Keratinocyte (primary cell): ENCODE measurements around the gene CCDC88B. TPM values are rescaled to one million over a fixed set of nuclear protein-coding genes. Genes with fewer than 3 reads are reported as not detected.

ENCODE experiments used
- DNase-seq: peaks from one replicate; pipeline ENCODE4 v3.0.0-alpha.2; 2011; ENCODE audit warnings: low read depth, missing footprints, low spot score
- FAIRE-seq: peaks from 2 replicates; lab custom pipeline; 2011; peaks lifted over from hg19 to GRCh38; lab: Jason Lieb, UNC
- H2AFZ ChIP-seq: 2 replicates; pipeline ENCODE4 v1.6.0; 2012; ENCODE audit warnings: low read length, control low read depth, inconsistent platforms; ENCODE audit not compliant: control insufficient read depth
- H3K27ac ChIP-seq: 2 replicates; pipeline ENCODE4 v1.5.1; 2011; ENCODE audit warnings: low read length; ENCODE audit not compliant: control insufficient read depth, insufficient read depth
- H3K27me3 ChIP-seq: 3 replicates; pipeline ENCODE4 v1.6.0; 2011; ENCODE audit warnings: low read length; ENCODE audit not compliant: control insufficient read depth, insufficient read depth; ENCODE audit errors: extremely low read depth
- H3K36me3 ChIP-seq, 2 experiments: 2 replicates in 1 of 2; 3 replicates in 1 of 2; pipeline ENCODE4 v1.5.1; 2011; ENCODE audit warnings: low read length in 2 of 2, mild to moderate bottlenecking in 1 of 2; ENCODE audit not compliant: control insufficient read depth in 2 of 2, insufficient read depth in 2 of 2; ENCODE audit errors: extremely low read depth in 1 of 2
- H3K4me1 ChIP-seq: 3 replicates; pipeline ENCODE4 v1.5.1; 2011; ENCODE audit warnings: low read length; ENCODE audit not compliant: control insufficient read depth, insufficient read depth; ENCODE audit errors: extremely low read depth
- H3K4me2 ChIP-seq: 3 replicates; pipeline ENCODE4 v1.6.0; 2011; ENCODE audit warnings: low read depth, low read length; ENCODE audit not compliant: control insufficient read depth, insufficient read depth; ENCODE audit errors: extremely low read depth
- H3K4me3 ChIP-seq, 3 experiments: fragments of 200-600 bp in 1 of 3; sonication (generic) in 1 of 3; 2 replicates in 2 of 3; 3 replicates in 1 of 3; pipeline ENCODE4 v1.5.1; 2011 to 2016; ENCODE audit warnings: low read length in 3 of 3, mild to moderate bottlenecking in 3 of 3, control low read depth in 2 of 3, inconsistent platforms in 1 of 3, low read depth in 1 of 3, mixed read lengths in 1 of 3, mixed run types in 1 of 3, moderate library complexity in 1 of 3; ENCODE audit not compliant: control insufficient read depth in 2 of 3, insufficient read depth in 2 of 3; ENCODE audit errors: extremely low read depth in 1 of 3
- H3K79me2 ChIP-seq: 2 replicates; pipeline ENCODE4 v1.6.0; 2012; ENCODE audit warnings: low read length; ENCODE audit not compliant: control insufficient read depth, insufficient read depth
- H3K9ac ChIP-seq: 3 replicates; pipeline ENCODE4 v1.6.0; 2011; ENCODE audit warnings: low read length; ENCODE audit not compliant: control insufficient read depth, insufficient read depth; ENCODE audit errors: extremely low read depth
- H3K9me1 ChIP-seq: 3 replicates; pipeline ENCODE4 v1.6.0; 2011; ENCODE audit warnings: low read length; ENCODE audit not compliant: control insufficient read depth, insufficient read depth; ENCODE audit errors: extremely low read depth
- H3K9me3 ChIP-seq: 2 replicates; pipeline ENCODE4 v1.5.1; 2012; ENCODE audit warnings: low read depth, low read length; ENCODE audit not compliant: control insufficient read depth
- H4K20me1 ChIP-seq: 3 replicates; pipeline ENCODE4 v1.6.0; 2011; ENCODE audit warnings: low read length; ENCODE audit not compliant: control insufficient read depth, insufficient read depth; ENCODE audit errors: extremely low read depth
- CTCF ChIP-seq, 3 experiments: IDR thresholded peaks in 1 of 3; conservative IDR thresholded peaks in 1 of 3; optimal IDR thresholded peaks in 1 of 3; 2 replicates in 2 of 3; 3 replicates in 1 of 3; pipeline versions ENCODE3 to v1.5.1; 2011; ENCODE audit warnings: low read length in 3 of 3, mild to moderate bottlenecking in 3 of 3, moderate library complexity in 2 of 3, control low read depth in 1 of 3, inconsistent platforms in 1 of 3; ENCODE audit not compliant: insufficient read depth in 2 of 3; ENCODE audit errors: extremely low read depth in 1 of 3
- EZH2 ChIP-seq: IDR thresholded peaks from one replicate; pipeline ENCODE4 v1.6.1; 2012; ENCODE audit warnings: inconsistent platforms, mild to moderate bottlenecking, low read length, moderate library complexity
- dilution Hi-C: fragments of 300-500 bp; cut with MboI; formaldehyde crosslinking; loops from one replicate; pipeline ENCODE4 v1.7.0; 2020; ENCODE audit warnings: low sequenced_read_pairs; ENCODE audit not compliant: extremely low pct_ligation_motif_present
- polyA plus RNA-seq, 5 experiments: library from polyadenylated mRNA; depleted of rRNA in 3 of 5; stranded (reverse) in 3 of 5; stranded (forward) in 1 of 5; unstranded in 1 of 5; fragments of >200 nt; gene quantifications; 1 replicate in 1 of 5; 2 replicates in 3 of 5; 3 replicates in 1 of 5; pipeline versions ENCODE4 v1.2.1 to v1.2.3, GENCODE V29; 2011 to 2012; ENCODE audit warnings: missing spikeins in 2 of 5, low read depth in 1 of 5, low replicate concordance in 1 of 5

CCDC88B gene
- polyA plus RNA-seq, 1 donor (not counting 4 experiments of a cell fraction or from before 2014, with no cell fraction given): 3.7 TPM

- FAIRE-seq (no peak), DNase-seq (no peak)
- Histone ChIP-seq H3K36me3 (no peaks in the 10 kb centered on the region), H2AFZ (no peak overlapping the region), H3K9me3 (no peaks in the 10 kb centered on the region), H3K4me3 (no peak overlapping the region), H4K20me1 (no peaks in the 10 kb centered on the region), H3K9ac (no peak overlapping the region), H3K4me1 (peaks cover 6% of the 10 kb centered on the region), H3K4me2 (no peak overlapping the region), H3K27ac (no peak overlapping the region), H3K27me3 (peaks cover 20% of the 10 kb centered on the region), H3K9me1 (no peaks in the 10 kb centered on the region), H3K79me2 (no peaks in the 10 kb centered on the region)
- dilution Hi-C loops: no loop called here
- TF ChIP-seq EZH2 (no peak), CTCF (optimal IDR thresholded peaks at IDR 0.05 in 1 of 3, IDR thresholded peaks at IDR 0.05 in 1 of 3, conservative IDR thresholded peaks at IDR 0.05 in 1 of 3; ENCODE audit: extremely low read depth in 1 of 3, insufficient read depth in 2 of 3, low read length in 3 of 3) (no peak)
Measured at GRCh38 chr11:64384028-64384737, 44.2 kb downstream of the CCDC88B start.

GRCh38 chr11:64384981-64385944, 45.3 kb downstream of the CCDC88B start:
- Histone ChIP-seq H3K27me3 (peaks cover 28% of the 10 kb centered on the region), H3K4me1 (no peaks in the 10 kb centered on the region), H3K9me1 (no peaks in the 10 kb centered on the region), H3K9me3 (no peaks in the 10 kb centered on the region), H3K4me2 (no peak overlapping the region), H3K4me3 (no peak overlapping the region), H3K9ac (no peak overlapping the region), H3K79me2 (no peaks in the 10 kb centered on the region), H4K20me1 (no peaks in the 10 kb centered on the region), H3K36me3 (no peaks in the 10 kb centered on the region), H2AFZ (no peak overlapping the region), H3K27ac (no peak overlapping the region)
- no peak for DNase-seq
- dilution Hi-C loops: no loop called here
- FAIRE-seq: no peak
- TF ChIP-seq EZH2: no peak
- TF ChIP-seq CTCF (optimal IDR thresholded peaks at IDR 0.05 in 1 of 3, IDR thresholded peaks at IDR 0.05 in 1 of 3, conservative IDR thresholded peaks at IDR 0.05 in 1 of 3; ENCODE audit: extremely low read depth in 1 of 3, insufficient read depth in 2 of 3, low read length in 3 of 3): no peak
